Measurements from ENCODE around the gene ANKRD11. TPM values are rescaled to one million over a fixed set of nuclear protein-coding genes. Genes with fewer than 3 reads are reported as not detected.
A peak's percentile ranks its signal among the peaks of the same experiment; 100 is the strongest.

The ANKRD11 gene
- total RNA-seq, 1 experiment from 2014 or later = 297 TPM

- peak overlapping the region; percentile 95 for H3K4me3 Mint-ChIP-seq (ENCODE audit: unreplicated experiment)
- ChIA-PET CTCF (interaction anchor here (0.8 to 1.8 kb wide), 3 partner anchors 18 to 187 kb away, joined by 3 to 9 read pairs (median 4); no protein-coding TSS in a partner anchor), POLR2A (interaction anchor here (0.6 to 1.9 kb wide), 6 partner anchors 14 to 161 kb away, joined by 3 to 8 read pairs (median 4); no protein-coding TSS in a partner anchor)
- intact Hi-C loops (cut with micrococcal nuclease; ENCODE audit: unreplicated experiment) = loop anchor here (5.0 to 10.0 kb wide), 3 partner anchors 103 to 260 kb away; no protein-coding TSS in a partner anchor
- H3K27me3 Mint-ChIP-seq (ENCODE audit: insufficient read depth, unreplicated experiment) = no peaks in the 10 kb centered on the region
- Histone ChIP-seq H3K4me3 (ENCODE audit: low read depth, low read length) (peak overlapping the region; percentile 50), H3K36me3 (ENCODE audit: control insufficient read depth, insufficient read depth, low read length) (peaks cover 5% of the 10 kb centered on the region), H3K9me3 (no peaks in the 10 kb centered on the region), H3K27me3 (replicated peaks; ENCODE audit: control insufficient read depth, insufficient read depth, low read length) (no peaks in the 10 kb centered on the region), H3K4me1 (peaks cover 35% of the 10 kb centered on the region)
- no peak for DNase-seq
- no TSS peak for BruUV-seq (replicated peaks)
- no peaks in the 10 kb centered on the region for H3K9me3 Mint-ChIP-seq (ENCODE audit: unreplicated experiment)
- H3K27ac Mint-ChIP-seq (ENCODE audit: unreplicated experiment) = peak overlapping the region; percentile 31
- peaks cover 12% of the 10 kb centered on the region for H3K4me1 Mint-ChIP-seq (ENCODE audit: low read depth, unreplicated experiment)
- TF ChIP-seq CTCF (IDR thresholded peaks at IDR 0.05; ENCODE audit: insufficient read depth in 1 of 2, low read depth in 1 of 2, low read length in 1 of 2, severe bottlenecking in 1 of 2, unreplicated experiment in 1 of 2) = no peak
- peaks cover 41% of the 10 kb centered on the region for H3K36me3 Mint-ChIP-seq (ENCODE audit: insufficient read depth, unreplicated experiment)
Measured at GRCh38 chr16:89507214-89507833, 17.0 kb upstream of the ANKRD11 start.

- intact Hi-C loops (cut with micrococcal nuclease; ENCODE audit: unreplicated experiment) = loop anchor here (5.0 to 10.0 kb wide), 3 partner anchors 102 to 259 kb away; no protein-coding TSS in a partner anchor
- ChIA-PET CTCF (no interaction called here), POLR2A (interaction anchor here (0.6 to 1.0 kb wide), 2 partner anchors 17 to 57 kb away, joined by 4 read pairs; no protein-coding TSS in a partner anchor)
Measured at GRCh38 chr16:89506791-89507191, 16.4 kb upstream of the ANKRD11 start.

GRCh38 chr16:89506113-89506504, 15.7 kb upstream of the ANKRD11 start:
- Histone ChIP-seq H3K27me3 (replicated peaks; ENCODE audit: control insufficient read depth, insufficient read depth, low read length) (no peaks in the 10 kb centered on the region), H3K9me3 (no peaks in the 10 kb centered on the region), H3K36me3 (ENCODE audit: control insufficient read depth, insufficient read depth, low read length) (no peaks in the 10 kb centered on the region), H3K4me1 (peaks cover 47% of the 10 kb centered on the region), H3K4me3 (ENCODE audit: low read depth, low read length) (no peak overlapping the region)
- no peak for TF ChIP-seq CTCF (IDR thresholded peaks at IDR 0.05; ENCODE audit: insufficient read depth in 1 of 2, low read depth in 1 of 2, low read length in 1 of 2, severe bottlenecking in 1 of 2, unreplicated experiment in 1 of 2)
- peak overlapping the region; percentile 55 for H3K27ac Mint-ChIP-seq (ENCODE audit: unreplicated experiment)
- peaks cover 41% of the 10 kb centered on the region for H3K36me3 Mint-ChIP-seq (ENCODE audit: insufficient read depth, unreplicated experiment)
- H3K4me1 Mint-ChIP-seq (ENCODE audit: low read depth, unreplicated experiment) = peaks cover 20% of the 10 kb centered on the region
- no peak for DNase-seq
- peak overlapping the region; percentile 95 for H3K4me3 Mint-ChIP-seq (ENCODE audit: unreplicated experiment)
- no peaks in the 10 kb centered on the region for H3K9me3 Mint-ChIP-seq (ENCODE audit: unreplicated experiment)
- intact Hi-C loops (cut with micrococcal nuclease; ENCODE audit: unreplicated experiment) = loop anchor here (5.0 to 10.0 kb wide), 3 partner anchors 101 to 259 kb away; no protein-coding TSS in a partner anchor
- POLR2A ChIA-PET = no interaction called here
- H3K27me3 Mint-ChIP-seq (ENCODE audit: insufficient read depth, unreplicated experiment) = no peaks in the 10 kb centered on the region
- no TSS peak for BruUV-seq (replicated peaks)
- CTCF ChIA-PET = interaction anchor here (1.2 kb wide), 1 partner anchor 51 kb away, joined by 3 read pairs; no protein-coding TSS in a partner anchor

More at GRCh38 chr16:89506791-89507191, 16.4 kb upstream of the ANKRD11 start:
- H3K36me3 Mint-ChIP-seq (ENCODE audit: insufficient read depth, unreplicated experiment) = peaks cover 41% of the 10 kb centered on the region
- Histone ChIP-seq H3K4me1 (peaks cover 40% of the 10 kb centered on the region), H3K27me3 (replicated peaks; ENCODE audit: control insufficient read depth, insufficient read depth, low read length) (no peaks in the 10 kb centered on the region), H3K4me3 (ENCODE audit: low read depth, low read length) (peak overlapping the region; percentile 50), H3K9me3 (no peaks in the 10 kb centered on the region), H3K36me3 (ENCODE audit: control insufficient read depth, insufficient read depth, low read length) (peaks cover 5% of the 10 kb centered on the region)
- H3K9me3 Mint-ChIP-seq (ENCODE audit: unreplicated experiment) = no peaks in the 10 kb centered on the region
- BruUV-seq (replicated peaks) = no TSS peak
- H3K27me3 Mint-ChIP-seq (ENCODE audit: insufficient read depth, unreplicated experiment) = no peaks in the 10 kb centered on the region
- TF ChIP-seq CTCF (IDR thresholded peaks at IDR 0.05; ENCODE audit: insufficient read depth in 1 of 2, low read depth in 1 of 2, low read length in 1 of 2, severe bottlenecking in 1 of 2, unreplicated experiment in 1 of 2) = no peak
- peak overlapping the region; percentile 31 for H3K27ac Mint-ChIP-seq (ENCODE audit: unreplicated experiment)
- peak overlapping the region; percentile 95 for H3K4me3 Mint-ChIP-seq (ENCODE audit: unreplicated experiment)
- H3K4me1 Mint-ChIP-seq (ENCODE audit: low read depth, unreplicated experiment) = peaks cover 17% of the 10 kb centered on the region
- DNase-seq = no peak

Measured in Caco-2 (cell line).